ENCODE measurements around the gene SPEM3. TPM values are rescaled to one million over a fixed set of nuclear protein-coding genes. Genes with fewer than 3 reads are reported as not detected.

Gene SPEM3
- total RNA-seq, 2 donors from 2014 or later: not detected

DNA sequence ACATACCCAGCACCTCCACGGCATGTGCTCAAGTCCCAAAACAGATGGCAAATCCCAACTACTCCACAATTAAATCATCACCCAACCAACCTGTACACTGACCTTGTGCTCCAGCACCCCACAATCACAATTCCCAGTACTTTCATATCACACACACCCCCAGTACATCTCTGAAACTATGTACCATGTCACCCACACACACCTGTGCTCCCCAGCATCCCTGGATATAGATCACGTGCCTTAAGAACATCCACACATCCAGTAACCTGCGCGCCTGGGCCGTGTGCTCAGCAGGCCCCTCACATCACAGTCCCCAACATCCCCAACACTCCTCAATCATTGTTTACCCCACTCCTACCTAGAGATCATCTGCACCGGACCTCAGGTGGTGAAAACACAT, 18.9 kb upstream of the SPEM3 start:
- H3K9me3 ChIP-seq (ENCODE audit: control insufficient read depth, low read length): no peaks in the 10 kb centered on the region
- no peak overlapping the region for H3K27ac ChIP-seq (ENCODE audit: low read depth, low read length)
- no peak for DNase-seq
- no peaks in the 10 kb centered on the region for H3K4me1 ChIP-seq (ENCODE audit: control insufficient read depth, insufficient read depth, low read length)
- 92 to 94% methylated on average over 5 to 6 of the region's 6 CpGs for WGBS, 2 experiments (ENCODE audit: insufficient coverage in 1 of 2, insufficient read length in 1 of 2)
- H3K4me1 Mint-ChIP-seq: peaks cover 10% of the 10 kb centered on the region
- peaks cover 16% of the 10 kb centered on the region for H3K27me3 Mint-ChIP-seq (ENCODE audit: insufficient read depth)
- H3K9ac ChIP-seq (ENCODE audit: extremely low read depth, low read length, poor library complexity, severe bottlenecking): no peak overlapping the region
- no peak for TF ChIP-seq CTCF (conservative IDR thresholded peaks at IDR 0.05)
- H3K27ac Mint-ChIP-seq: no peak overlapping the region
- H3K36me3 Mint-ChIP-seq (ENCODE audit: low read depth): peaks cover 28% of the 10 kb centered on the region
- no peak overlapping the region for H3K4me3 Mint-ChIP-seq
- H3K9me3 Mint-ChIP-seq: no peaks in the 10 kb centered on the region
- no peak overlapping the region for H3K4me3 ChIP-seq (ENCODE audit: low read length)
- H3K36me3 ChIP-seq (ENCODE audit: control insufficient read depth, insufficient read depth, low read length): peaks cover 24% of the 10 kb centered on the region
- no peaks in the 10 kb centered on the region for H3K27me3 ChIP-seq (ENCODE audit: control insufficient read depth, insufficient read depth, low read length, poor library complexity, severe bottlenecking)

- Histone ChIP-seq H3K27ac (ENCODE audit: low read depth, low read length) (no peak overlapping the region), H3K27me3 (ENCODE audit: control insufficient read depth, insufficient read depth, low read length, poor library complexity, severe bottlenecking) (no peaks in the 10 kb centered on the region), H3K36me3 (ENCODE audit: control insufficient read depth, insufficient read depth, low read length) (peaks cover 32% of the 10 kb centered on the region), H3K4me3 (ENCODE audit: low read length) (no peak overlapping the region), H3K9ac (ENCODE audit: extremely low read depth, low read length, poor library complexity, severe bottlenecking) (no peak overlapping the region), H3K4me1 (ENCODE audit: control insufficient read depth, insufficient read depth, low read length) (no peaks in the 10 kb centered on the region), H3K9me3 (ENCODE audit: control insufficient read depth, low read length) (no peaks in the 10 kb centered on the region)
- peaks cover 39% of the 10 kb centered on the region for H3K36me3 Mint-ChIP-seq (ENCODE audit: low read depth)
- no peak overlapping the region for H3K4me3 Mint-ChIP-seq
- no peak overlapping the region for H3K27ac Mint-ChIP-seq
- peaks cover 16% of the 10 kb centered on the region for H3K27me3 Mint-ChIP-seq (ENCODE audit: insufficient read depth)
- H3K4me1 Mint-ChIP-seq: peaks cover 9% of the 10 kb centered on the region
- no peak for DNase-seq
- no peaks in the 10 kb centered on the region for H3K9me3 Mint-ChIP-seq
- 94 to 97% methylated on average over 11 to 25 of the region's 25 CpGs for WGBS, 2 experiments (ENCODE audit: insufficient coverage in 1 of 2, insufficient read length in 1 of 2)
- TF ChIP-seq CTCF (conservative IDR thresholded peaks at IDR 0.05): no peak
Measured at GRCh38 chr17:7410634-7411426, 17.8 kb upstream of the SPEM3 start.

- H3K4me1 ChIP-seq (ENCODE audit: control insufficient read depth, insufficient read depth, low read length): no peaks in the 10 kb centered on the region
- H3K9me3 Mint-ChIP-seq: no peaks in the 10 kb centered on the region
- no peak overlapping the region for H3K9ac ChIP-seq (ENCODE audit: extremely low read depth, low read length, poor library complexity, severe bottlenecking)
- no peaks in the 10 kb centered on the region for H3K27me3 ChIP-seq (ENCODE audit: control insufficient read depth, insufficient read depth, low read length, poor library complexity, severe bottlenecking)
- 77 to 92% methylated on average over 2 to 8 of the region's 8 CpGs for WGBS, 2 experiments (ENCODE audit: insufficient coverage in 1 of 2, insufficient read length in 1 of 2)
- H3K27me3 Mint-ChIP-seq (ENCODE audit: insufficient read depth): peaks cover 16% of the 10 kb centered on the region
- no peak for TF ChIP-seq CTCF (conservative IDR thresholded peaks at IDR 0.05)
- H3K9me3 ChIP-seq (ENCODE audit: control insufficient read depth, low read length): no peaks in the 10 kb centered on the region
- H3K4me3 ChIP-seq (ENCODE audit: low read length): no peak overlapping the region
- H3K4me1 Mint-ChIP-seq: peaks cover 7% of the 10 kb centered on the region
- H3K27ac ChIP-seq (ENCODE audit: low read depth, low read length): no peak overlapping the region
- no peak overlapping the region for H3K27ac Mint-ChIP-seq
- peaks cover 34% of the 10 kb centered on the region for H3K36me3 ChIP-seq (ENCODE audit: control insufficient read depth, insufficient read depth, low read length)
- peaks cover 42% of the 10 kb centered on the region for H3K36me3 Mint-ChIP-seq (ENCODE audit: low read depth)
- DNase-seq: no peak
- no peak overlapping the region for H3K4me3 Mint-ChIP-seq
Measured at GRCh38 chr17:7411427-7411750, 17.3 kb upstream of the SPEM3 start.

Data from endodermal cell (in vitro differentiated cells).